ENCODE measurements around the gene OR4D9. TPM values are rescaled to one million over a fixed set of nuclear protein-coding genes. Genes with fewer than 3 reads are reported as not detected.

Gene OR4D9
- not detected in 2 replicates for total RNA-seq

GRCh38 chr11:59510941-59511589 lies at the start of gene OR4D9:
OR4D9 (plus strand) TSS chr11:59511539; CDS start chr11:59514913, 3,374 bp downstream.
- H3K4me3 ChIP-seq (ENCODE audit: low read depth, low read length) = no peak within 1 kb of the TSS
- no peak for DNase-seq (ENCODE audit: low read depth)
- no peak for TF ChIP-seq CTCF (conservative IDR thresholded peaks at IDR 0.05; ENCODE audit: low read depth, low read length)

- H3K4me3 ChIP-seq (ENCODE audit: low read depth, low read length) = no peak overlapping the region
- DNase-seq (ENCODE audit: low read depth) = no peak
- no peak for TF ChIP-seq CTCF (conservative IDR thresholded peaks at IDR 0.05; ENCODE audit: low read depth, low read length)
Observed at GRCh38 chr11:59463190-59463641, 48.1 kb upstream of the OR4D9 start.

DNA sequence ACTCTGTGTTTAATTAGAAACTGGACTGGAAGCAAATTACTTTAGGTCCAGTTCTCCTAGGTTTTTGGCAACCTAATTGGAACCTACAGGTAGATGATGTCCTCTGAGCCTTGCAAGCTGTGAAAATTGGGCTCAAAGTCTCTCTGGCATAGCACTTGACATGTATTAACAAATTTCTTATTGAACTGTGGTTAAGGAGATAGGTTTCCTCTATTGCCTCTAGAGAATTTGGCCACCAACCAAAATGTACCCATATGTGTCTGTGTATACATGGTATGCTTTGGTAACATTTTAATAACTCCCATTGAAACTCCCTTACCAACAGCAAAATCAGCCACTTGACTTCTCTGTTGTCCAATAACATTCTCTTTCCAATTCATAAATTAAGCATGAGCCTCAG lies 38.3 kb upstream of the OR4D9 start, which contains the start of gene OR4D10:
Gene OR4D10 (plus strand): TSS at position 301 of the 400 bp plus-strand sequence. CDS start 4,115 bp downstream, outside the sequence.
- DNase-seq (ENCODE audit: low read depth) = no peak
- no peak for TF ChIP-seq CTCF (conservative IDR thresholded peaks at IDR 0.05; ENCODE audit: low read depth, low read length)
- H3K4me3 ChIP-seq (ENCODE audit: low read depth, low read length) = no peak within 1 kb of the TSS

GRCh38 chr11:59475176-59475575 lies 36.2 kb upstream of the OR4D9 start:
- TF ChIP-seq CTCF (conservative IDR thresholded peaks at IDR 0.05; ENCODE audit: low read depth, low read length) = no peak
- no peak overlapping the region for H3K4me3 ChIP-seq (ENCODE audit: low read depth, low read length)
- DNase-seq (ENCODE audit: low read depth) = no peak

DNA sequence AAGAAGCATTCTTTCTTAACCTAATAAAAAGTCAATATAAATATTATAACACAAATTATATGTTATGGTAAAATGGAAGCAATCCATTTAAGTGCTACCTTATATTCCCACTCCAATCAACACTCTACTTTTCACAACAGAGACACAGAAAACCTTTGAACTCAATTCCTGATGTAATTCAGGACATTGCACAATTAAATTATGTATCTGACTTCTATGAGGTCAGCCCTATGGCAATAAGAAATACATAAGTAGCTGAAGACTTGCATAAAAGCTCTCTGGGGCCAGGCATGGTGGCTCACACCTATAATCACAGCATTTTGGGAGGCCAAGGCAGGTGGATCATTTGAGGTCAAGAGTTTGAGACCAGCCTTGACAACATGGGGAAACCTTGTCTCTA lies 31.4 kb upstream of the OR4D9 start:
- DNase-seq (ENCODE audit: low read depth) = no peak
- no peak for TF ChIP-seq CTCF (conservative IDR thresholded peaks at IDR 0.05; ENCODE audit: low read depth, low read length)
- H3K4me3 ChIP-seq (ENCODE audit: low read depth, low read length) = no peak overlapping the region

DNA sequence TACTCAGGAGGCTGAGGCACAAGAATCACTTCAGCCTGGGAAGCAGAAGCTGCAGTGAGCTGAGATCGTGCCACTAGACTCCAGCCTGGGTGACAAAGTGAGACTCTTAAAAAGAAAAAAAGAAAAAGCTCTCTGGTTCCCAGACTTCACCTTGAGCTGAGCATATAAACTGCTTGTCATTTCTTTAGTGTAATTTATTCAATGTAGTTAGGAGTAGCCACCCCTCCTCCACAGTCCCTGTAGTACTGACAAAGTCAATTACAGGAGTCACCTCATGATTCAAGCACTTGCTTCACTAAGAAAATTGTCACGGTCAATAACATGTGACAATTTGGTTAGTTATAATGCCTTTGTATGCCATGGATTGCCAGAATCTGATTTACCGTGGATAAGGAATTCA lies 31.0 kb upstream of the OR4D9 start:
- no peak for DNase-seq (ENCODE audit: low read depth)
- no peak overlapping the region for H3K4me3 ChIP-seq (ENCODE audit: low read depth, low read length)
- no peak for TF ChIP-seq CTCF (conservative IDR thresholded peaks at IDR 0.05; ENCODE audit: low read depth, low read length)

- TF ChIP-seq CTCF (conservative IDR thresholded peaks at IDR 0.05; ENCODE audit: low read depth, low read length) = no peak
- no peak for DNase-seq (ENCODE audit: low read depth)
- no peak overlapping the region for H3K4me3 ChIP-seq (ENCODE audit: low read depth, low read length)
Observed at GRCh38 chr11:59501931-59502330, 9.4 kb upstream of the OR4D9 start.

Measured in epithelial cell of proximal tubule (primary cell).